WTC11 (cell line): ENCODE results near the gene MCMBP. TPM values are rescaled to one million over a fixed set of nuclear protein-coding genes. Genes with fewer than 3 reads are reported as not detected.
"Not testable (repeated sequence)": the region's sequence is repeated elsewhere in the genome, so short reads cannot be mapped to it uniquely, and the experiment has no call there.

Source experiments
- ATAC-seq: fragments of 200-7000 bp; cut with Tn5 transposase; 2 replicates; pipeline ENCODE4 v1.10.0; 2021; ENCODE audit warnings: mild to moderate bottlenecking, moderate library complexity
- CTCF ChIA-PET: fragments of 300-600 bp; sonication (Branson Sonifier 250); formaldehyde crosslinking; loops from one replicate; lab custom pipeline; 2021; ENCODE audit warnings: antibody characterized with exemption; lab: Charles Lee
- POLR2A ChIA-PET: fragments of 350-600 bp; sonication (Branson Sonifier 250); formaldehyde crosslinking; loops from one replicate; lab custom pipeline; 2021; ENCODE audit warnings: antibody characterized with exemption; lab: Charles Lee
- DNase-seq: peaks from one replicate; pipeline ENCODE4 v3.0.0; 2021; ENCODE audit warnings: low spot score
- H3K27ac Mint-ChIP-seq: 2 replicates; pipeline ENCODE4 v1.8.0; 2021; ENCODE audit warnings: mixed read lengths
- H3K27me3 Mint-ChIP-seq: 2 replicates; pipeline ENCODE4 v1.8.0; 2021; ENCODE audit warnings: low read depth, mild to moderate bottlenecking, moderate library complexity, mixed read lengths
- H3K36me3 Mint-ChIP-seq: 2 replicates; pipeline ENCODE4 v1.8.0; 2021; ENCODE audit warnings: mixed read lengths
- H3K4me1 Mint-ChIP-seq: 2 replicates; pipeline ENCODE4 v1.8.0; 2022; ENCODE audit warnings: mixed read lengths
- H3K4me3 Mint-ChIP-seq: 2 replicates; pipeline ENCODE4 v1.8.0; 2021; ENCODE audit warnings: mild to moderate bottlenecking, moderate library complexity, mixed read lengths
- H3K9me3 Mint-ChIP-seq: 2 replicates; pipeline ENCODE4 v1.8.0; 2021; ENCODE audit warnings: mixed read lengths
- CBFB ChIP-seq: sonication (generic); formaldehyde crosslinking; IDR thresholded peaks from 2 replicates; pipeline ENCODE4 v1.8.1; 2022; ENCODE audit warnings: mild to moderate bottlenecking, low read depth, missing genetic modification reagents
- CREM ChIP-seq: sonication (generic); formaldehyde crosslinking; IDR thresholded peaks from 2 replicates; pipeline ENCODE4 v1.8.1; 2022; ENCODE audit warnings: mild to moderate bottlenecking, missing genetic modification reagents, moderate library complexity
- ETV6 ChIP-seq: sonication (generic); formaldehyde crosslinking; IDR thresholded peaks from 2 replicates; pipeline ENCODE4 v1.8.1; 2022; ENCODE audit warnings: mild to moderate bottlenecking, missing genetic modification reagents
- FOXK1 ChIP-seq: sonication (generic); formaldehyde crosslinking; IDR thresholded peaks from 2 replicates; pipeline ENCODE4 v1.8.0; 2022; ENCODE audit warnings: mild to moderate bottlenecking, moderate library complexity, missing genetic modification reagents
- GABPB1 ChIP-seq: sonication (generic); formaldehyde crosslinking; IDR thresholded peaks from 2 replicates; pipeline ENCODE4 v1.8.1; 2023; ENCODE audit warnings: mild to moderate bottlenecking, missing genetic modification reagents
- GRHL2 ChIP-seq: fragments of 250-450 bp; sonication (Bioruptor Pico); IDR thresholded peaks from 2 replicates; pipeline ENCODE4 v1.8.0; 2022; ENCODE audit warnings: mild to moderate bottlenecking, moderate library complexity; ENCODE audit not compliant: insufficient replicate concordance, severe bottlenecking
- NFYB ChIP-seq: sonication (generic); formaldehyde crosslinking; conservative IDR thresholded peaks from 2 replicates; pipeline ENCODE4 v1.8.0; 2022; ENCODE audit warnings: low read depth, missing genetic modification reagents
- NR1H2 ChIP-seq: sonication (generic); formaldehyde crosslinking; IDR thresholded peaks from 2 replicates; pipeline ENCODE4 v1.9.0; 2021; ENCODE audit warnings: mild to moderate bottlenecking, moderate library complexity, missing genetic modification reagents
- TP53 ChIP-seq: sonication (generic); formaldehyde crosslinking; IDR thresholded peaks from 2 replicates; pipeline ENCODE4 v1.8.1; 2023; ENCODE audit warnings: mild to moderate bottlenecking, missing genetic modification reagents
- ZNF138 ChIP-seq: sonication (generic); formaldehyde crosslinking; conservative IDR thresholded peaks from 2 replicates; pipeline ENCODE4 v1.8.1; 2022; ENCODE audit warnings: mild to moderate bottlenecking, moderate library complexity, missing genetic modification reagents
- ZNF232 ChIP-seq: sonication (generic); formaldehyde crosslinking; IDR thresholded peaks from 2 replicates; pipeline ENCODE4 v1.8.0; 2022; ENCODE audit warnings: mild to moderate bottlenecking, missing genetic modification reagents
- total RNA-seq: library from RNA; stranded (reverse); gene quantifications from 3 replicates; pipeline ENCODE4 v1.2.3, GENCODE V29; 2021
- TF ChIP-seq, protein P1 (sequence below): sonication (generic); formaldehyde crosslinking; IDR thresholded peaks from 2 replicates; pipeline ENCODE4 v1.8.0; 2022; ENCODE audit warnings: mild to moderate bottlenecking, missing genetic modification reagents

MCMBP gene
- total RNA-seq, 1 experiment from 2014 or later = 64.7 TPM

DNA sequence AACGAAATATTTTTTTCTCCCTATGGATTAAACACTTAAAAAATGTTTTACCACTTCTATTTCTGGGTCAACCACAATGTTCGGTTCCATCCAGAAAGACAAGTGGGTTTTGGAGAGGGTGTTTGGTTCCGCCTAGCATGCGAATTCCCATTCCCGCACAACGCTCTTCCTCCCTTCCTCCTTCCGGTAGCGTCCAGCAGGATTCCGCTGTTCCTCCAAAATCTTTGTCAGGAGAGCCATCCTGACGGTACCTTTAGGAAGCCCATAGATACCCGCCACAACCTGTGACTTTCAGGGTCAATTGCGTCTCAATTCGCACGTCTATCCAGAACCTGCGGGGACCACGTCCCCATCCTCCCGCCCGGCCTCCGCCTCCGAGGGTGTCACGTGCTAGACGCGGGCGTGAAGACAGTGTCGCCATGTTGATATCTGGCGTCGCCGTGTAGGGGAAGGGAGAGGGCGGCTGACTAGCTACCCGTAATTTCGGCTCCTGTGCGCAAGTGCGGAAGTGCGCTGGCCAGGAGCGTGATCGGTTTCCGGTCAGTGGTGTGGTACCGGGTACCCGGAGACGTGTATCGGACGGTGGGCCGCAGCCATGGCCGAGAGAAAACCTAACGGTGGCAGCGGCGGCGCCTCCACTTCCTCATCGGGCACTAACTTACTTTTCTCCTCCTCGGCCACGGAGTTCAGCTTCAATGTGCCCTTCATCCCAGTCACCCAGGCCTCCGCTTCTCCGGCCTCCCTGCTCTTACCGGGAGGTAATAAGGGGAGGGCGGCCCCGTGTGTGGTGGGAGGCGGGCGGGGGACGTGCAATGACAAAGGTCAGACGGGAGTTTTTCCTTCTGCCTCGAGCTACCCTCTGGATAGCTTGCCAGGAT, 19.8 kb upstream of the MCMBP start, which contains the start of gene SEC23IP (continued):
- TF ChIP-seq GRHL2 = no peak
- TF ChIP-seq, protein P1, sequence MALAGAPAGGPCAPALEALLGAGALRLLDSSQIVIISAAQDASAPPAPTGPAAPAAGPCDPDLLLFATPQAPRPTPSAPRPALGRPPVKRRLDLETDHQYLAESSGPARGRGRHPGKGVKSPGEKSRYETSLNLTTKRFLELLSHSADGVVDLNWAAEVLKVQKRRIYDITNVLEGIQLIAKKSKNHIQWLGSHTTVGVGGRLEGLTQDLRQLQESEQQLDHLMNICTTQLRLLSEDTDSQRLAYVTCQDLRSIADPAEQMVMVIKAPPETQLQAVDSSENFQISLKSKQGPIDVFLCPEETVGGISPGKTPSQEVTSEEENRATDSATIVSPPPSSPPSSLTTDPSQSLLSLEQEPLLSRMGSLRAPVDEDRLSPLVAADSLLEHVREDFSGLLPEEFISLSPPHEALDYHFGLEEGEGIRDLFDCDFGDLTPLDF (CRISPR knock-in tag) = no peak
- 0 out of 2 replicates have a peak, but pooled peaks have one; percentile 14 for TF ChIP-seq ZNF138
- peak; percentile 76 for TF ChIP-seq GABPB1 (CRISPR knock-in tag)
- TF ChIP-seq NFYB = no peak
- peak; percentile 94; the same call in 1 of the 2 replicates for TF ChIP-seq ZNF232 (CRISPR knock-in tag)
- TF ChIP-seq FOXK1 (CRISPR knock-in tag) = peak; percentile 98
- peak; percentile 56; the same call in 1 of the 2 replicates for TF ChIP-seq CBFB
- peak; percentile 88 for TF ChIP-seq ETV6 (CRISPR knock-in tag)
- no peak for TF ChIP-seq CREM (CRISPR knock-in tag)
- TF ChIP-seq NR1H2 (CRISPR knock-in tag) = no peak
- peak; percentile 68; the same call in 1 of the 2 replicates for TF ChIP-seq TP53 (CRISPR knock-in tag)

DNA sequence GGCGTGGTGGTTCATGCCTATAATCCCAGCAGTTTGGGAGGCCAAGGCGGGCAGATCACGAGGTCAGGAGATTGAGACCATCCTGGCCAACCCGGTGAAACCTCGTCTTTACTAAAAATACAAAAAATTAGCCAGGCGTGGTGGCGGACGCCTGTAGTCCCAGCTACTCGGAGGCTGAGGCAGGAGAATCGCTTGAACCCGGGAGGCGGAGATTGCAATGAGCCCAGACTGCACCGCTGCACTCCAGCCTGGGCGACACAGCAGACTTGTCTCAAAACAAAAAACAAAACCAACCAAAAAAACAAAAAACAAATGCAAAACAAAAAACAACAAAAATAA, 19.2 kb upstream of the MCMBP start:
- DNase-seq, H3K27me3 Mint-ChIP-seq: not testable (repeated sequence)
- CTCF ChIA-PET = interaction anchor here (0.8 to 1.7 kb wide), 6 partner anchors 13 to 73 kb away, joined by 3 to 6 read pairs (median 4); partner anchors contain the start of gene MCMBP
- peaks cover 22% of the 10 kb centered on the region for H3K36me3 Mint-ChIP-seq
- peak overlapping the region; percentile 96 for H3K27ac Mint-ChIP-seq
- peaks cover 22% of the 10 kb centered on the region for H3K4me1 Mint-ChIP-seq
- peaks cover 12% of the 10 kb centered on the region for H3K9me3 Mint-ChIP-seq
- peak overlapping the region; percentile 93 for H3K4me3 Mint-ChIP-seq
- ATAC-seq = peak; percentile 3; the same call in 1 of the 2 replicates
- POLR2A ChIA-PET = interaction anchor here (1.0 to 2.0 kb wide), 4 partner anchors 19 to 166 kb away, joined by 3 to 8 read pairs (median 6); partner anchors contain the start of genes INPP5F and MCMBP

DNA sequence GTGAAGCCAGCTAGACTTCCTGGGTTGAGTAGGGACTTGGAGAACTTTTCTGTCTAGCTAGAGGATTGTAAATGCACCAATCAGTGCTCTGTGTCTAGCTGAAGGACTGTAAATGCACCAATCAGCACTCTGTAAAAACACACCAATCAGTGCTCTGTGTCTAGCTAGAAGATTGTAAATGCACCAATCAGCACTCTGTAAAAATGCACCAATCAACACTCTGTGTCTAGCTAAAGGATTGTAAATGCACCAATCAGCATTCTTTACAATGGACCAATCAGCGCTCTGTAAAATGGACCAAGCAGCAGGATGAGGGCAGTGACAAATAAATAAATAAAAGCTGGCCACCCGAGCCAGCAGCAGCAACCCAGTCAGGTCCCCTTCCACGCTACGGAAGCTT, 17.7 kb upstream of the MCMBP start:
- peaks cover 14% of the 10 kb centered on the region for H3K36me3 Mint-ChIP-seq
- H3K27ac Mint-ChIP-seq, DNase-seq, H3K4me3 Mint-ChIP-seq: not testable (repeated sequence)
- H3K9me3 Mint-ChIP-seq = peaks cover 12% of the 10 kb centered on the region
- TF ChIP-seq NFYB = peak; percentile 47
- TF ChIP-seq, all 79 proteins: peak for 1; not testable (repeated sequence) for 78
- H3K27me3 Mint-ChIP-seq, POLR2A ChIA-PET, ATAC-seq: not testable (repeated sequence)
- H3K4me1 Mint-ChIP-seq = peaks cover 22% of the 10 kb centered on the region
- CTCF ChIA-PET = interaction anchor here (1.7 kb wide), 1 partner anchor 17 kb away, joined by 4 read pairs; the partner anchor contains the start of gene MCMBP

DNA sequence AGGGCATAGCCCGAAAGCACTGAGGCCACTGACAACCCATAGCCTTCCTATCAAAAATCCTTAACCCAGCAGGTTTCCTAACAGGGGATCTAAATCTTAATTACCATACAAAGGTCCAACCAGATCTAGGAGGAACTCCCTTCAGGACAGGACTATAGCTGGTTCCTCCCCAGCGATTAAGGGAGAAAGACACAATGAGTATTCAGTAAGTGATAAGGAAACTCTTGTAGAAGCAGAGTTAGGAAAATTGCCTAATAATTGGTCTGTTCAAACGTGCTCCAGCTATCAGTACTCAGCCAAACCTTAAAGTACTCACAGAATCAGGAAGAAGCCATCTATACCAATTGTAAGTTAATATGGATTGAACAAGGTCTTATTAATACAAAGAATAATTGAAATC, 16.6 kb upstream of the MCMBP start:
- CTCF ChIA-PET, POLR2A ChIA-PET, H3K36me3 Mint-ChIP-seq, H3K4me3 Mint-ChIP-seq, ATAC-seq, H3K27me3 Mint-ChIP-seq, DNase-seq, H3K27ac Mint-ChIP-seq: not testable (repeated sequence)
- Mint-ChIP-seq H3K9me3 (peaks cover 12% of the 10 kb centered on the region), H3K4me1 (peaks cover 24% of the 10 kb centered on the region)

DNA sequence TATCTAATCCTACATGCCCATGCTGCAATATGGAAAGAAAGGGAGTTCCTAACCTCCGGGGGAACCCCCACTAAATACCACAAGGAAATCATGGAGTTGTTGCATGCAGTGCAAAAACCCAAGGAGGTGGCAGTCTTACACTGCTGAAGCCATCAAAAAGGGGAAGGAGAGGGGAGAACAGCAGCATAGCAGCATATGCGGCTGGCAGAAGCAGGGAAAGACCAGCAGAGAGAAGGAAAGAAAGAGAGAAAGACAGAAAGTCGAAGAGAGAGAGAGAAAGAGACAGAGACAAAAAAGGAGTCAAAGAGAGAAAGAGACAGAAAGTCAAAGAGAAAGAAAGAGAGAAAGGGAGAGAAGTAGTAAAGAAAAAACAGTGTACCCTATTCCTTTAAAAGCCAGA, 16.1 kb upstream of the MCMBP start:
- H3K4me3 Mint-ChIP-seq, H3K27me3 Mint-ChIP-seq, H3K36me3 Mint-ChIP-seq, POLR2A ChIA-PET, DNase-seq, ATAC-seq, H3K27ac Mint-ChIP-seq, CTCF ChIA-PET: not testable (repeated sequence)
- Mint-ChIP-seq H3K9me3 (peaks cover 17% of the 10 kb centered on the region), H3K4me1 (peaks cover 22% of the 10 kb centered on the region)

DNA sequence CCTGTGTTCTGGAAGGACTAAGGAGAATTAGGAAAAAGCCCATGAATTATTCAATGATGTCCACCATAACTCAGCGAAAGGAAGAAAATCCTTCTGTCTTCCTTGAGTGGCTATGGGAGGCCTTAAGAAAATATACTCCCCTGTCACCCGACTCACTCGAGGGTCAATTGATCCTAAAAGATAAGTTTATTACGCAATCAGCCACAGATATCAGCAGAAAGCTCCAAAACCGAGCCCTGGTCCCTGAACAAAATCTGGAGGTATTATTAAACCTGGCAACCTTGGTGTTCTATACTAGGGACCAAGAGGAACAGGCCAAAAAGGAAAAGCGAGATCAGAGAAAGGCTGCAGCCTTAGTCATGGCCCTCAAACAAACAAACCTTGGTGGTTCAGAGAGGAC, 13.4 kb upstream of the MCMBP start:
- H3K27me3 Mint-ChIP-seq, DNase-seq, H3K27ac Mint-ChIP-seq, ATAC-seq, POLR2A ChIA-PET, CTCF ChIA-PET, H3K4me3 Mint-ChIP-seq, H3K36me3 Mint-ChIP-seq: not testable (repeated sequence)
- peaks cover 20% of the 10 kb centered on the region for H3K9me3 Mint-ChIP-seq
- peaks cover 12% of the 10 kb centered on the region for H3K4me1 Mint-ChIP-seq

DNA sequence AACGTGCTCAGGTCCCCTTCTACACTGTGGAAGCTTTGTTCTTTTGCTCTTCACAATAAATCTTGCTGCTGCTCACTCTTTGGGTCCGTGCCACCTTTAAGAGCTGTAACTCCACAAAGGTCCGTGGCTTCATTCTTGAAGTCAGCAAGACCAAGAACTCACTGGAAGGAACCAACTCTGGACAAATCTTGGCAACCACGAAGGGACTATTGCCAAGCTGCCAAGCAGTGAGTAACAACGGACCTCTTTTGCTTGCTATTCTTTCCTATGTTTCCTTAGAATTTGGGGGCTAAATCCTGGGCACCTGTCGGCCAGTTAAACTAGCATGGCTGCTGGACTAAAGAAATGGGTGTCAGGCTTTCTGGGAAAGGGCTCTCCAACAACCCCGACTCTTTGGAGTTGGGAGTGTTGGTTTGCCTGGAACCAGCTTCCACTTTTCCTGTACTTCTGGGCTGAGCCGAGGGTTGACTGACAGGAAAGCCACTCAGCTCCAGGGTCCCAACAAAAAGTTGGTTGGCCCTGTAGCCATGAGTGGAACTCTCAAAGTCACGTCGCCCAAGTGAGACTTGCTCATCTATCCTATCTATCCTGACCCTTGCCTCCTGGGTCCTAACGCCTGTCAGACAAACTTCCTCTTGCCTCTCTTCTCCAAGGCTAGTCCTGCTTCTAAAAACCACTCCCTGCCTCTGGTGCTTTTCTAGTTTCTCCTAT, 11.4 kb upstream of the MCMBP start:
- DNase-seq, H3K27ac Mint-ChIP-seq, ATAC-seq, H3K36me3 Mint-ChIP-seq, H3K4me3 Mint-ChIP-seq, CTCF ChIA-PET, H3K9me3 Mint-ChIP-seq, POLR2A ChIA-PET, H3K27me3 Mint-ChIP-seq: not testable (repeated sequence)
- H3K4me1 Mint-ChIP-seq = peaks cover 10% of the 10 kb centered on the region
